Activated naive CD4-positive, alpha-beta T cell treated with anti-CD3 and anti-CD28 coated beads, Interleukin-2, amount 50 U/mL, for 16 hours (primary cell): ENCODE measurements around the gene ATP2C2.
"Not testable (repeated sequence)": the region's sequence is repeated elsewhere in the genome, so short reads cannot be mapped to it uniquely, and the experiment has no call there.

Experiments
- DNase-seq: peaks from one replicate; pipeline ENCODE4 v3.0.0-alpha.2; 2020

Gene ATP2C2

GRCh38 chr16:84369105-84369504 lies 767 bp downstream of the ATP2C2 start:
- DNase-seq: no peak

GRCh38 chr16:84369938-84370627 lies 1.7 kb downstream of the ATP2C2 start:
- DNase-seq: no peak

DNA sequence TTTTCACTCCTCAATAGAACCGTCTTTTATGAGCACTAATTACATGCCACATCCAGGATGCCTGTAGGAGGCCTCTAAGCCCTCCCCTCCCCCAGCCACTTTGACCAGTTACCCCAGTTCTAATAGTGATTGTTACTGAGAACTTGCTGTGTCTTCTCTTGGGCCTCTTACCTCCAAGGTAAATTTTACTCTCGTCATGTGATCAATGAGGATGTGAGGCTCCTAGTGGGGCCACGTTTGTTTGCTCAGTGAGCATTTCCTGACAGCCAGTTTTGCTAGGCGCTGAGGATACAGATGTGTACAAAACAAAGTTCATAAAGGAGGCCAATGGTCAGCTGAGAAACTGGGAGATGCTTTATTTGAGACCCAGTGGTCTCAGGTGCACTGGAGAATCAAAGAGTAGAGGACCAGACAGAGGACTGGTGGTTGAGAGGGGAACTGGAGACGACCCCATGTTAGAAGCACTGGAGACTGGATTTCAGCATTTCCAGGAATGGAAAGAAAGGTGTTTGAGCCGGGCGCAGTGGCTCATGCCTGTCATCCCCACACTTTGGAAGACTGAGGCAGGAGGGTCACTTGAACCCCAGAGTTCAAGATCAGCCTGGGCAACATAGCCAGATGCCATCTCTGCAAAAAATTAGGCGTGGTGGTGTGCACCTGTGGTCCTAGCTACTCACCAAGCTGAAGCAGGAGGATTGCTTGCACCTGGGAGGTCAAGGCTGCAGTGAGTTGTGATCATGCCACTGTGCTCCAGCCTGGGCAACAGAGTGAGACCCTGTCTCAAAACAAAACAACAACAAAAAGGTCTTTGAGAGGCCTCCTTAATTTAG lies 2.6 kb downstream of the ATP2C2 start:
- no peak for DNase-seq

DNA sequence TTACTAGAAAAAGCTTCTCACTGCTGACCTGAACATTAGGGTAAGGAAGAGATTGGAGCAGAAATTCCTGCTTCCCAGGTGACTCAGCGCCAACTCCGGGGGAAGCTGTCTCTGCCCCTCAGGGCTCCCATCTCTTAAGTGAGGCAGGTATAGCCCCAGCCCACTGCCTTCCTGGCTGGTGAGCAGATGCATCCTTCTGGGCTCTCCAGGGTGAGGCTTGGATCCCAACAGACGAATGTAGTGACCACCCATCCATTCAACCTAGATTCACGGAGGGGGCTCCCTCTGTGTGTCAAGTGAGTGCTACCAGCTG lies 3.2 kb downstream of the ATP2C2 start:
- DNase-seq: no peak

GRCh38 chr16:84373907-84374489 lies 5.7 kb downstream of the ATP2C2 start:
- no peak for DNase-seq

DNA sequence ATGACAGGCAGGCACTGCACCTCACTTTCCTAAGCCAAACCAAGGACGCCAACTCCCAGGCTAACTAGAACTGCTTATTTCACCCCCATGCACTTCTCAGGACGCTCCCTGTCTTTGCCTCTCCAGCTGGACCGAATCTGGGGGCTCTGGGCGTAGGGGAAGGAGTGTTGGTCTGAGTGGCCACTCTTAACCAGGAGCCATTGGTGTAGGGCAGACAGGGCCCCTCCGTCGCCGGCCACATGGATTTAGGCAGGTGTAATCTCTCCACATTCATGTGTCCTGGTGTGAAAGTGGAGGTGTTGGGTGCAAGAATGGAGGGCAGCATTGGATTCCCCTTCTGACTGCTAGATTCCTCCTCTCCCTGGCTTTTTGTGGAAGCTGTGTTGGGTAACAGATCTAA lies 9.8 kb downstream of the ATP2C2 start:
- DNase-seq: no peak

GRCh38 chr16:84378567-84378966 lies 10.2 kb downstream of the ATP2C2 start:
- no peak for DNase-seq

DNA sequence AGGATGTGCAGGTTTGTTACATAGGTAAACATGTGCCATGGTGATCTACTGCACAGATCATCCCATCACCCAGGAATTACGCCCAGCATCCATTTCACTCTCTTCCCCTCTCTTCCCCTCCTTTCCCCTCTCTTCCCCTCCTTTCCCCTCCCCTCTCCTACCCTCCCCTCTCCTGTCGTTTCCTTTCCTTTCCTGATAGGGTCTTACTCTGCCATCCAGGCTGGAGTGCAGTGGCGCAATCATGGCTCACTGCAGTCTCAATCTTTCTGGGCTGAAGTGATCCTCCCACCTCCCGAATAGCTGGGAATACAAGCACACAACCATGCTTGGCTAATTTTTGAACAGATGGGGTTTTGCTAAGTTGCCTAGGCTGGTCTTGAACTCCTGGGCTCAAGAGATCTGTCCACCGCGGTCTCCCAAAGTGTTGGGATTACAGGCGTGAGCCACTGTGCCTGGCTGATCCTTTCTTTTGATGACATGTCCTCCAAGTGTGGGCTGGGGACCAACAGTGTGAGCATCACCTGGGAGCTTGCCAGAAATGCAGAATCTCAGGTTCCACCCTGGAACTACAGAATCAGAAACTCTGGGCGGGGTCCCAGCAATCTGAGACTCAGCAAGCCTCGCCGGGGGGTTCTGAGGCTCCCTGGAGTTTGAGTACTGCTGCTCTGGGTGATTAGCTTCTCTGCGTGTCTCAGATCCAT lies 10.8 kb downstream of the ATP2C2 start:
- no peak for DNase-seq

DNA sequence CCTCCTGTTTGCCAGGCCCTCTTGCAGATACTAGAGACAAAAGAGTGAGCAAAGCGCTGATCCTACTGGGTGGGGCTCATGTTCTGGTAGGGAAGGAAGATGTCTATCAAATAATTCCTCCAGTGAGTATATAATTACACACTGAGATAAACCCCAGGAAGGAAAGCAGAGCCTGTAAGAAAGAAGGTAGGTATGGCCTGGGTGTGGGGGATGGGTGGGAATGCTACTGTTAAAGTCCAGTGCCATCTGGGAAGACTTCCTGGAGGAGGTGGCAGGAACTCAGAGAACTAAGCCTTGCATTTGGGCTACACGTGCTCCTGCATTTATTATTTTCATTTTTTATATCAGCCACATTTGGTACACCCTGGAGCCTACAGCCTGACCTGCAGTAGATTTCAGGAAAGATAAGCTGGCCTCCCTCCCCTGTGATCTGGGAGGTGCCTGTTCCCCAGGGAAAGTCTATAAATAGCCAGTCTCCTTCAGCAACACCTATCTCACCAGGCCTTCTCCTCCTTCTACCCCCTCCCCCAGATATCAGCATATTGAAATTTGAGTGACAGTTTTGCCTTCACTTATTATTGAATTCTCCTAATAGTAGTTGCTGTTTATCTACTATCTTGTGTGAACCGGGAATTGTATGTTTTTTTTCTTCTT lies 11.5 kb downstream of the ATP2C2 start:
- DNase-seq: no peak

DNA sequence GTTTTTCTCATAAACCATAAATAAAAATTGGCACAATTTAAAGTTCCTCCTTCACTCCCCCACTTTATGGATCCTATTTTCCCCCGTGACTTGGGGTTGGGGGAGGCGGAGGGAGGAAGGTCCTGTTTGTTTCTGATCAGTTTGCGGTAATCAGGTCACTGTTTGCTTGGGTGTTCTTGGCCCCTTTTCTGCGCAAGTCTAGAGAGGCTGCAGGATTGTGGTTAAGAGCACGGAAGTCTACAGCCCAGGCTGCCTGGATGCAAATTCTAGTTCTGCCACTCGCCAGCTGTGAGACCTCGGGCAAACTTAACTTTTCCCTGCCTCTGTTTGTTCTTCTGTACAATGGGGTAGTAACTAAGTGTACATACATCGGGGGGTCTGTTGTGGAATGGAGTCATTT lies 12.1 kb downstream of the ATP2C2 start:
- DNase-seq: no peak

DNA sequence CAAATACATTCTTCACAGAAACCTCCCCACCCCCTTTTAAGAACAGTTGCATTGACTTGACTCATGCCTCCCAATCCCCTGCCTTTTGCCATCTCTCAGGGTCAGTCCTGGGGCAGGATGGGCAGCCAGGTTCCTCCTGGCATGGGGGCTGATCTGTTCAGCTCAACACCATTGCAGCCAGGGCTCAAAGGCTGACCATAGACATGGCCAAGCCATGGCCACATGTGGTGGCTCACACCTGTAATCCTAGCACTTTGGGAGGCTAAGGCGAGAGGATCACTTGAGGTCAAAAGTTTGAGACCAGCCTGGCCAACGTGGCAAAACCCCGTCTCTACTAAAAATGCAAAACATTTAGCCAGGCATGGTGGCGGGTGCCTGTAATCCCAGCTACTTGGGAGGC lies 14.1 kb downstream of the ATP2C2 start:
- DNase-seq: no peak

DNA sequence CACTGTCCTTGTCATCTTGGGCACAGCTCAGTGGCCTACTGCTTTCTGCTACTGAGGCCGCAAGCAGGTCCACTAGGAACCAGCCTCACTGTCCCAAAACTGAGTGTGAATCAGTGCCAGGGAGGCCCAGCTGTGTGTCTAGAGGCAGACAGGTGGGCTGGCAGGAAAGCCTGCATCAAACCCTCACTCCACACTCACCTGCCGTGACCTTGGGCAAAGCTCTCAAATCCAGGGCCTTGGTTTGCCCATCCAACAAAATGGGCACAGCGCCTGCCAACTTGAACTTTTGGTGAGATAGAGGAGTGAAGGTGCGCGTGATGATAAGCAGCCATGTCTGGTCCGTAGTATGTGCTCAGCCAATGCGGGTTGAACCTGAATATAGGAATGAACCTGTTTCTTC lies 14.8 kb downstream of the ATP2C2 start:
- DNase-seq: no peak

DNA sequence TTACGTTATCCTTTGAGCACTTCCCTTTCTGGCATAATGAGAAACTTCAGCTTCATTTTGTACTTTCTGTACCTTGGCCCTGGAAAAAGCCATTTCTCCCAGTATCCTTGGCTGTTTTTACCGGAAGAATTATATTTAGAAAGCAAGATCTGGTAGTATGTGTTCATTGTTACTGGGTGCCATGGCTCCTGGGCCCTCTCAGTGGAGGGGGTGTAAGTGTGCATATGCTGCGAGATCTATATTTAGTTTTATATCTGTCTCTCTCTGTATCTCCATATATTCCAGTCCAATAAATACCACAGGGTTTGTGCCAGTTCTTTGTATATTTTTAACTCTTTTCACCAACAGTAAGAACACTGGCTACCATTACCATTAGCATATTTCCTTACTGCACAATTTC lies 17.7 kb downstream of the ATP2C2 start:
- no peak for DNase-seq

- no peak for DNase-seq
These were observed 18.7 kb downstream of the ATP2C2 start for GRCh38 chr16:84387021-84387420.

DNA sequence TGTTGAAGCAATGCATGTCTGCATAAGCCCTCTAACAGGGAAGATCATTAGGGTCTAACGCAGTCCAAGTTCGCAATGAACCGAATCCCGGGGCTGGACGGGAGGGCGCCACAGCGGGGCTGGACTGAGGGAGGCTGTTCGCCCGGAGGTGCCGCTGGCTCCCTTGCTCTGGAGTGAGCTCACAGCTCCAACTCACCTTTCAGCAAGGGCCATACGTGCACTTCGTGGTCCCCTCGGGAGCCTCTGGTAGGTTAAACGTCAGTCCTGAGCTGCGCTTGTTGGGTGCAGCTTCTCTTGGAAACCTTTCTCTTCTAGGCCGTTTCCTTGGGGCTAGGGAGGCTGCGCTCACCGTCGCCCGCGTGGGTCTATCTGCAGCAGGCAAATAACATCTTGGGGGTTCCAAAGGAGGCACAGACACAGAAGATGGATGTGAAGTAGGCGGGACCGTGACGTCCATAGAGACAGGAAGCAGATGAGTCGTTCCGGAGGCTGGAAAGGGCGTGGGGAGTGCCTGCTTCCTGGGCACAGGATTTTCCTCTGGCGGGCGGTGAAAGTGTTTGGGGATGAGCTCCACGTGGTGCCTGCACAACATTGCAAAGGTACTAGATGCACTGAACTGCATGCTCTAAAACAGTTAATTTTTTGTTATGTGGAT lies 21.9 kb downstream of the ATP2C2 start:
- DNase-seq: no peak

- no peak for DNase-seq
These were observed 23.1 kb downstream of the ATP2C2 start for GRCh38 chr16:84391151-84392030.

DNA sequence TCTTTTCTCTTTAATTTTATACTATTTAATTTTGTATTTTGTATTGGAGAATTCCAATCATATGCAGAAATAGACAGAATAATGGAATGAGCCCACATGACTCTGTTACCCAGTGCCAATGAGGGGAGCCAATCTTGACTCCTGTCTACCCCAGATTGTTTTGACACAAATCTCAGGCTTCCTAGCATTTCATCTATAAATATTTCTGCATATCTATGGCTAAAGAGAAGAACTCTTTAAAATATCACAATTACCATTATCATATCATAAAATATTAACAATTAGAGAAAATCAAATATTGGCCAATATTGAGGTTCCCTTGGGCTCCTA lies 23.7 kb downstream of the ATP2C2 start:
- no peak for DNase-seq

- DNase-seq: not testable (repeated sequence)
These were observed 27.7 kb downstream of the ATP2C2 start for GRCh38 chr16:84396082-84396481.

GRCh38 chr16:84396537-84397008 lies 28.2 kb downstream of the ATP2C2 start:
- no peak for DNase-seq

DNA sequence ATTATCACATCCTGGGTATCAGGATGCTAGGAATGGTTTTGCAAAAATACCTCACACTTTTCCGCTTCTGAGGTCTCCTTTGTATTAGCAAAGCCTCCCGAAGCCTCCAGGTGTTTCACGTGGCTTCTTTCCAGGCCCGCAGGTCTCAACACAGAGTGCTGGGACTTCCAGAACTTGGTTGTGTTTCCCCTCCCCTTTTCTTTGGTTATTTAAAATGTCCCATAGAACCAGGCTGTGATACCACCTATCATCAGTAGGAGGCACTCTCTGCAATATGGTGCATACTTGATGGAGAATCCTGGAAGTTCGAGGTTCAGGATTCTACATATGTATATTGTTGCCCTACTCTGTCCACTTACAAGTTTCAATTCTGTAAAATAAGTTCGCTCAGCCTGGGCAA lies 28.8 kb downstream of the ATP2C2 start:
- no peak for DNase-seq

DNA sequence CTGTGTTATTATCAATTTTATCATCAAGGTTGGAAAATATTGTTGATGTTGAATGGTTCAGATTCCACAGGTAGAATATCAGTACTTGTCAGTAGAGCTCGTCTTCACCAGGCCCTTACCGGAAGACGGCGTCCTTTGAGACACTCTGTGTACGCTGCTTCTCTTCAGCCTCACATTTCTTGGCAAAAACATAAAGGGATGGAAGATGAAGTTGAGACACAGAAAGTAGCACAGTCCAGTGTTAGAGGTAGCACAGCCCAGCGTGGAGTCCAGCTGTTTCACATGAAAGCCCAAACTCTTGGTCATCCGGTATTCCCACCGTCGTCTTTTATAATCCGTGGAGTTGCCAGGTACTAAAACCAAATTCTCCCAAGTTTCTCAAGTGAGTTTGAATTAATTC lies 30.4 kb downstream of the ATP2C2 start:
- no peak for DNase-seq

- DNase-seq: not testable (repeated sequence)
These were observed 31.6 kb downstream of the ATP2C2 start for GRCh38 chr16:84399912-84400311.
